Astrocyte (in vitro differentiated cells and primary cell): Measurements from ENCODE around the gene PKD1. TPM values are rescaled to one million over a fixed set of nuclear protein-coding genes. Genes with fewer than 3 reads are reported as not detected.

Experiments used
- DNase-seq: peaks from one replicate; pipeline ENCODE4 v3.0.0-alpha.2; 2010; ENCODE audit warnings: low read depth
- FAIRE-seq: peaks from 2 replicates; lab custom pipeline; 2011; peaks lifted over from hg19 to GRCh38; lab: Jason Lieb, UNC
- H2AFZ ChIP-seq: 2 replicates; pipeline ENCODE4 v1.6.0; 2012; ENCODE audit warnings: low read depth, low read length, inconsistent platforms
- H3K27ac ChIP-seq: 2 replicates; pipeline ENCODE4 v1.5.1; 2011; ENCODE audit warnings: low read depth, low read length, inconsistent platforms
- H3K27me3 ChIP-seq: 2 replicates; pipeline ENCODE4 v1.6.0; 2011; ENCODE audit warnings: low read length, inconsistent platforms; ENCODE audit not compliant: insufficient read depth
- H3K36me3 ChIP-seq: 2 replicates; pipeline ENCODE4 v1.5.1; 2011; ENCODE audit warnings: low read length, inconsistent platforms; ENCODE audit not compliant: insufficient read depth
- H3K4me1 ChIP-seq: 2 replicates; pipeline ENCODE4 v1.5.1; 2011; ENCODE audit warnings: low read length, inconsistent platforms; ENCODE audit not compliant: insufficient read depth
- H3K4me2 ChIP-seq: 2 replicates; pipeline ENCODE4 v1.6.0; 2012; ENCODE audit warnings: low read length, inconsistent platforms
- H3K4me3 ChIP-seq: 2 replicates; pipeline ENCODE4 v1.5.1; 2011; ENCODE audit warnings: low read depth, mild to moderate bottlenecking, low read length, inconsistent platforms; ENCODE audit not compliant: insufficient read depth
- H3K79me2 ChIP-seq: 2 replicates; pipeline ENCODE4 v1.6.0; 2012; ENCODE audit warnings: mild to moderate bottlenecking, low read length, inconsistent platforms; ENCODE audit not compliant: insufficient read depth
- H3K9ac ChIP-seq: 2 replicates; pipeline ENCODE4 v1.6.0; 2012; ENCODE audit warnings: mild to moderate bottlenecking, low read length, inconsistent platforms
- H3K9me3 ChIP-seq: 2 replicates; pipeline ENCODE4 v1.5.1; 2012; ENCODE audit warnings: low read depth, mild to moderate bottlenecking, low read length, inconsistent platforms; ENCODE audit not compliant: insufficient read depth
- H4K20me1 ChIP-seq: 2 replicates; pipeline ENCODE4 v1.6.0; 2012; ENCODE audit warnings: low read length, inconsistent platforms; ENCODE audit not compliant: insufficient read depth
- H3K27ac Mint-ChIP-seq: one replicate; pipeline ENCODE4 v1.8.0; 2021; ENCODE audit warnings: mild to moderate bottlenecking, mixed read lengths; ENCODE audit not compliant: unreplicated experiment
- H3K27me3 Mint-ChIP-seq: one replicate; pipeline ENCODE4 v1.8.0; 2021; ENCODE audit warnings: low read depth, mixed read lengths; ENCODE audit not compliant: unreplicated experiment
- H3K36me3 Mint-ChIP-seq: one replicate; pipeline ENCODE4 v1.8.0; 2021; ENCODE audit warnings: low read depth, mixed read lengths; ENCODE audit not compliant: unreplicated experiment
- H3K4me1 Mint-ChIP-seq: one replicate; pipeline ENCODE4 v1.8.0; 2021; ENCODE audit warnings: low read depth, mixed read lengths; ENCODE audit not compliant: unreplicated experiment
- H3K4me3 Mint-ChIP-seq: one replicate; pipeline ENCODE4 v1.8.0; 2021; ENCODE audit warnings: mild to moderate bottlenecking, moderate library complexity, mixed read lengths; ENCODE audit not compliant: unreplicated experiment
- H3K9me3 Mint-ChIP-seq: one replicate; pipeline ENCODE4 v1.8.0; 2021; ENCODE audit warnings: mild to moderate bottlenecking, mixed read lengths; ENCODE audit not compliant: unreplicated experiment
- EZH2 ChIP-seq: IDR thresholded peaks from 2 replicates; pipeline ENCODE4 v1.6.1; 2012; ENCODE audit warnings: mild to moderate bottlenecking, low read length, inconsistent platforms; ENCODE audit not compliant: insufficient read depth
- total RNA-seq: library from RNA; stranded (reverse); gene quantifications from 2 replicates; pipeline ENCODE4 v1.2.1, GENCODE V29; 2021
- TF ChIP-seq, protein P1 (sequence below): IDR thresholded peaks from 2 replicates; pipeline ENCODE4 v1.5.1; 2011; ENCODE audit warnings: low read depth, mild to moderate bottlenecking, inconsistent platforms, low read length, moderate library complexity; ENCODE audit not compliant: insufficient read depth

Gene PKD1
- total RNA-seq, 1 donor from 2014 or later = 112 TPM

DNA sequence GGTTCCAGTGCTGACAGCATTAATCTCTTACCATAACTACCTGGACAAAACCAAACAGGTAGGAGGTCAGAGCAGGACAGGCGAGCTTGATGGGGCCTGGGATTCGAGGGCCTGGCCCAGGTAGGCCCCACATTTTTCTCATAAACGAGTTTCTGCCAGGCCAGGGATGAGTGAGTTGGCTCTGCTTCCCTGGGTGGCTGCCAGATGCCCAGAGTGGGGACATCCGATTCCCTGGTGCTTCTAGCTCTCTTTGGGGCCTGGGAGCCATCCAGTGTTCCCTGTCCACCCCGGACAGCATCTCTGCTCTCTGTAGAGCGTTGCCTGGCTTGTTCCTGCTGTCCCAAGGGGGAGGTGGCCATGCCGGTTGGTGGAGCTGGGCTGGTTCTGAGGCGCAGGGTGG lies 62.8 kb downstream of the PKD1 start:
- no peak for DNase-seq
- Histone ChIP-seq H3K27ac (no peak overlapping the region), H3K4me1 (no peaks in the 10 kb centered on the region), H3K36me3 (peaks cover 7% of the 10 kb centered on the region), H3K27me3 (no peaks in the 10 kb centered on the region), H3K79me2 (no peaks in the 10 kb centered on the region), H3K9ac (no peak overlapping the region), H3K9me3 (no peaks in the 10 kb centered on the region), H2AFZ (no peak overlapping the region), H3K4me2 (no peak overlapping the region), H3K4me3 (no peak overlapping the region), H4K20me1 (no peaks in the 10 kb centered on the region)
- H3K4me1 Mint-ChIP-seq = no peaks in the 10 kb centered on the region
- no peaks in the 10 kb centered on the region for H3K27me3 Mint-ChIP-seq
- FAIRE-seq = no peak
- no peaks in the 10 kb centered on the region for H3K9me3 Mint-ChIP-seq
- TF ChIP-seq, protein P1, sequence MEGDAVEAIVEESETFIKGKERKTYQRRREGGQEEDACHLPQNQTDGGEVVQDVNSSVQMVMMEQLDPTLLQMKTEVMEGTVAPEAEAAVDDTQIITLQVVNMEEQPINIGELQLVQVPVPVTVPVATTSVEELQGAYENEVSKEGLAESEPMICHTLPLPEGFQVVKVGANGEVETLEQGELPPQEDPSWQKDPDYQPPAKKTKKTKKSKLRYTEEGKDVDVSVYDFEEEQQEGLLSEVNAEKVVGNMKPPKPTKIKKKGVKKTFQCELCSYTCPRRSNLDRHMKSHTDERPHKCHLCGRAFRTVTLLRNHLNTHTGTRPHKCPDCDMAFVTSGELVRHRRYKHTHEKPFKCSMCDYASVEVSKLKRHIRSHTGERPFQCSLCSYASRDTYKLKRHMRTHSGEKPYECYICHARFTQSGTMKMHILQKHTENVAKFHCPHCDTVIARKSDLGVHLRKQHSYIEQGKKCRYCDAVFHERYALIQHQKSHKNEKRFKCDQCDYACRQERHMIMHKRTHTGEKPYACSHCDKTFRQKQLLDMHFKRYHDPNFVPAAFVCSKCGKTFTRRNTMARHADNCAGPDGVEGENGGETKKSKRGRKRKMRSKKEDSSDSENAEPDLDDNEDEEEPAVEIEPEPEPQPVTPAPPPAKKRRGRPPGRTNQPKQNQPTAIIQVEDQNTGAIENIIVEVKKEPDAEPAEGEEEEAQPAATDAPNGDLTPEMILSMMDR = no peak
- TF ChIP-seq EZH2 = no peak
- peaks cover 23% of the 10 kb centered on the region for H3K36me3 Mint-ChIP-seq
- no peak overlapping the region for H3K4me3 Mint-ChIP-seq
- H3K27ac Mint-ChIP-seq = no peak overlapping the region

DNA sequence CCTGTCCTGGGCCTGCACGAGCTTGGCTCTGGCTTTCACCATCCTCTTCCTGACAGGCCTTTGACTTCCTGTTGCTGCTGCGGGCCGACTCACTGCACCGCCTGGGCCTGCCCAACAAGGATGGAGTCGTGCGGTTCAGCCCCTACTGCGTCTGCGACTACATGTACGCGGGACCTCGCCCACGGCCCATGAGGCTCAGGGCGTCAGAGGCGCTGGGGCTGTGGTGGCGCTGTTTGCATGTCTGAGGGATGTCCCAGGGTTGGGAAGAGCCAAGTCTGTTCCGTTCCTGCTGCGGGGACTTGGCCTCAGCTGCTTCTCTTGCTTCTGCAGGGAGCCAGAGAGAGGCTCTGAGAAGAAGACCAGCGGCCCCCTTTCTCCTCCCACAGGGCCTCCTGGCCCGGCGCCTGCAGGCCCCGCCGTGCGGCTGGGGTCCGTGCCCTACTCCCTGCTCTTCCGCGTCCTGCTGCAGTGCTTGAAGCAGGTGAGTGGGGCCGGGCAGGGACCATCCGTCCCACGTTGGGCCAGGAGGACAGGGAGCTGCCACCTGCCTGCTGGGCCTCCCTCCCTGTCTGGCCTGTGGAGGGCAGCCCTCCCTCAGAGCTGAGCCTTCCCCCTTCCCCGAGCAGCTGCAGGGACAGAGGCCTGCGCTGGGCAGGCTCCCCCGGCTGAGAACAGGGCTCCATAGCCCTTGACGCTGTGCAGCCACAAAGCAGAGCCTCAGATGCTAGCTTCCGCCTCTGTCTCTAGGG lies 64.1 kb downstream of the PKD1 start:
- no peak overlapping the region for H3K4me3 ChIP-seq
- H3K79me2 ChIP-seq = no peaks in the 10 kb centered on the region
- Mint-ChIP-seq H3K4me1 (no peaks in the 10 kb centered on the region), H3K9me3 (no peaks in the 10 kb centered on the region), H3K4me3 (no peak overlapping the region), H3K36me3 (peaks cover 27% of the 10 kb centered on the region), H3K27ac (no peak overlapping the region), H3K27me3 (no peaks in the 10 kb centered on the region)
- peaks cover 8% of the 10 kb centered on the region for H3K36me3 ChIP-seq
- no peak for FAIRE-seq
- H3K9me3 ChIP-seq = no peaks in the 10 kb centered on the region
- H4K20me1 ChIP-seq = no peaks in the 10 kb centered on the region
- H3K4me2 ChIP-seq = no peak overlapping the region
- TF ChIP-seq, protein P1 = no peak
- TF ChIP-seq EZH2 = no peak
- DNase-seq = no peak
- no peaks in the 10 kb centered on the region for H3K4me1 ChIP-seq
- H3K27ac ChIP-seq = no peak overlapping the region
- H3K9ac ChIP-seq = no peak overlapping the region
- no peak overlapping the region for H2AFZ ChIP-seq
- H3K27me3 ChIP-seq = no peaks in the 10 kb centered on the region
